H9 (cell line): ENCODE results near the gene CXXC1. TPM values are rescaled to one million over a fixed set of nuclear protein-coding genes. Genes with fewer than 3 reads are reported as not detected.

Experiments used
- DNase-seq: peaks from one replicate; pipeline ENCODE4 v3.0.0-alpha.2; 2017
- H2AFZ ChIP-seq: one replicate; pipeline ENCODE4 v1.6.1; 2013; ENCODE audit warnings: mild to moderate bottlenecking, low read length, control low read depth, moderate library complexity
- H2AK5ac ChIP-seq: 2 replicates; pipeline ENCODE4 v1.6.1; 2013; ENCODE audit warnings: low read length, control low read depth, mixed read lengths; ENCODE audit not compliant: insufficient read length
- H2BK120ac ChIP-seq: one replicate; pipeline ENCODE4 v1.6.1; 2013; ENCODE audit warnings: low read depth, mild to moderate bottlenecking, low read length, control low read depth, inconsistent platforms; ENCODE audit not compliant: poor library complexity, severe bottlenecking
- H2BK12ac ChIP-seq: 2 replicates; pipeline ENCODE4 v1.6.1; 2013; ENCODE audit warnings: low read length, control low read depth, mixed read lengths, low read depth; ENCODE audit not compliant: insufficient read length
- H2BK15ac ChIP-seq: 2 replicates; pipeline ENCODE4 v1.6.1; 2013; ENCODE audit warnings: low read depth, low read length, control low read depth
- H2BK20ac ChIP-seq: one replicate; pipeline ENCODE4 v1.6.1; 2013; ENCODE audit warnings: low read depth, mild to moderate bottlenecking, low read length, control low read depth, inconsistent platforms; ENCODE audit not compliant: poor library complexity, severe bottlenecking
- H2BK5ac ChIP-seq: 2 replicates; pipeline ENCODE4 v1.6.1; 2013; ENCODE audit warnings: low read length, control low read depth, mixed read lengths; ENCODE audit not compliant: insufficient read length
- H3K14ac ChIP-seq: 2 replicates; pipeline ENCODE4 v1.6.1; 2013; ENCODE audit warnings: low read length, control low read depth; ENCODE audit not compliant: insufficient read depth
- H3K18ac ChIP-seq: 2 replicates; pipeline ENCODE4 v1.6.1; 2013; ENCODE audit warnings: low read depth, mild to moderate bottlenecking, mixed read lengths, low read length, control low read depth; ENCODE audit not compliant: insufficient read length
- H3K23ac ChIP-seq: 2 replicates; pipeline ENCODE4 v1.6.1; 2013; ENCODE audit warnings: low read length, control low read depth, mixed read lengths, low read depth; ENCODE audit not compliant: insufficient read length
- H3K23me2 ChIP-seq: 2 replicates; pipeline ENCODE4 v1.6.1; 2013; ENCODE audit warnings: low read depth, mild to moderate bottlenecking, mixed read lengths, low read length, control low read depth; ENCODE audit not compliant: insufficient read length, poor library complexity, severe bottlenecking
- H3K27ac ChIP-seq: 2 replicates; pipeline ENCODE4 v1.5.1; 2013; ENCODE audit warnings: low read length, control low read depth, mixed read lengths, low read depth; ENCODE audit not compliant: insufficient read length
- H3K27me3 ChIP-seq: 2 replicates; pipeline ENCODE4 v1.6.1; 2013; ENCODE audit warnings: low read length, control low read depth, inconsistent platforms; ENCODE audit not compliant: insufficient read depth
- H3K4ac ChIP-seq: 2 replicates; pipeline ENCODE4 v1.6.1; 2013; ENCODE audit warnings: low read depth, mild to moderate bottlenecking, control low read depth, inconsistent platforms, low read length, moderate library complexity
- H3K4me1 ChIP-seq: 2 replicates; pipeline ENCODE4 v1.6.1; 2013; ENCODE audit warnings: low read length, control low read depth, inconsistent platforms; ENCODE audit not compliant: insufficient read depth
- H3K4me2 ChIP-seq: 2 replicates; pipeline ENCODE4 v1.6.1; 2013; ENCODE audit warnings: low read length, control low read depth, mixed read lengths; ENCODE audit not compliant: insufficient read length, insufficient read depth
- H3K56ac ChIP-seq: 2 replicates; pipeline ENCODE4 v1.6.1; 2013; ENCODE audit warnings: low read depth, mild to moderate bottlenecking, mixed read lengths, low read length, control low read depth; ENCODE audit not compliant: insufficient read length
- H3K79me1 ChIP-seq: 2 replicates; pipeline ENCODE4 v1.6.1; 2013; ENCODE audit warnings: low read depth, mild to moderate bottlenecking, moderate library complexity, low read length, control low read depth, inconsistent platforms; ENCODE audit not compliant: insufficient read depth, poor library complexity, severe bottlenecking
- H3K79me2 ChIP-seq: 2 replicates; pipeline ENCODE4 v1.6.1; 2013; ENCODE audit warnings: low read length, control low read depth, inconsistent platforms; ENCODE audit not compliant: insufficient read depth
- H3K9ac ChIP-seq: 2 replicates; pipeline ENCODE4 v1.6.1; 2013; ENCODE audit warnings: low read length, control low read depth, mixed read lengths; ENCODE audit not compliant: insufficient read length; ENCODE audit errors: extremely low read depth
- H3K9me3 ChIP-seq: one replicate; pipeline ENCODE4 v1.6.1; 2013; ENCODE audit warnings: low read depth, low read length, inconsistent platforms; ENCODE audit not compliant: control insufficient read depth
- H3T11ph ChIP-seq: one replicate; pipeline ENCODE4 v1.6.1; 2013; ENCODE audit warnings: mild to moderate bottlenecking, low read length, control low read depth, inconsistent platforms
- H4K20me1 ChIP-seq: one replicate; pipeline ENCODE4 v1.6.1; 2013; ENCODE audit not compliant: control insufficient read depth, insufficient read length, insufficient read depth
- H4K5ac ChIP-seq: 2 replicates; pipeline ENCODE4 v1.6.1; 2013; ENCODE audit warnings: low read depth, mild to moderate bottlenecking, mixed read lengths, low read length, control low read depth; ENCODE audit not compliant: insufficient read length
- H4K8ac ChIP-seq: replicated peaks from 2 replicates; pipeline ENCODE4 v1.6.1; 2013; ENCODE audit warnings: low read length, control low read depth, mixed read lengths, low read depth; ENCODE audit not compliant: insufficient read length
- H4K91ac ChIP-seq: 2 replicates; pipeline ENCODE4 v1.6.1; 2013; ENCODE audit warnings: low read depth, mild to moderate bottlenecking, moderate library complexity, mixed read lengths, low read length, control low read depth; ENCODE audit not compliant: insufficient read length
- H3K27ac Mint-ChIP-seq, 3 experiments: 2 replicates in 2 of 3; 3 replicates in 1 of 3; pipeline ENCODE4 v1.8.0; 2020 to 2021; ENCODE audit warnings: mixed read lengths in 3 of 3, mild to moderate bottlenecking in 1 of 3, moderate library complexity in 1 of 3
- H3K27me3 Mint-ChIP-seq: 2 replicates; pipeline ENCODE4 v1.8.0; 2021; ENCODE audit warnings: low read depth, mild to moderate bottlenecking, moderate library complexity, mixed read lengths
- H3K36me3 Mint-ChIP-seq, 3 experiments: 2 replicates in 2 of 3; 3 replicates in 1 of 3; pipeline ENCODE4 v1.8.0; 2020 to 2021; ENCODE audit warnings: low read depth in 3 of 3, mixed read lengths in 3 of 3; ENCODE audit not compliant: insufficient read depth in 1 of 3
- H3K4me1 Mint-ChIP-seq, 2 experiments: 2 replicates each; pipeline ENCODE4 v1.8.0; 2020; ENCODE audit warnings: mixed read lengths in 2 of 2
- H3K4me3 Mint-ChIP-seq, 2 experiments: 2 replicates in 1 of 2; 3 replicates in 1 of 2; pipeline ENCODE4 v1.8.0; 2020 to 2021; ENCODE audit warnings: mild to moderate bottlenecking in 2 of 2, mixed read lengths in 2 of 2, moderate library complexity in 1 of 2
- H3K9me3 Mint-ChIP-seq, 2 experiments: 2 replicates in 1 of 2; 3 replicates in 1 of 2; pipeline ENCODE4 v1.8.0; 2020; ENCODE audit warnings: mild to moderate bottlenecking in 2 of 2, mixed read lengths in 2 of 2, moderate library complexity in 1 of 2
- CTCF ChIP-seq: fragments of 200-600 bp; sonication (generic); conservative IDR thresholded peaks from 3 replicates; pipeline ENCODE4 v1.8.0; 2021; ENCODE audit warnings: antibody characterized with exemption, mild to moderate bottlenecking
- WGBS: extraction: QIAGEN DNeasy Blood & Tissue Kit; methylation state at CpG from one replicate; pipeline ENCODE4 v1.1.7; 2013; ENCODE audit warnings: missing lambda C conversion rate, low lambda C conversion rate, mixed read lengths; ENCODE audit not compliant: insufficient read length; ENCODE audit errors: extremely low coverage; 5-methylcytosine and 5-hydroxymethylcytosine counted together
- total RNA-seq: library from RNA; stranded (reverse); gene quantifications from 2 replicates; pipeline ENCODE4 v1.2.1, GENCODE V29; 2021

The CXXC1 gene
- total RNA-seq, 1 experiment from 2014 or later, result 95.9 TPM

GRCh38 chr18:50293039-50293438 lies 5.5 kb upstream of the CXXC1 start:
- Mint-ChIP-seq H3K36me3 (no peaks in the 10 kb centered on the region), H3K4me1 (peaks cover under 1 to 6% of the 10 kb centered on the region in 2 experiments; a peak in 1 of 4 replicates), H3K9me3 (no peaks in the 10 kb centered on the region; a peak in 1 of 5 replicates), H3K4me3 (no peak overlapping the region), H3K27me3 (peaks cover 26% of the 10 kb centered on the region), H3K27ac (no peak overlapping the region)
- Histone ChIP-seq H4K91ac (no peak overlapping the region), H3K79me1 (no peaks in the 10 kb centered on the region), H2BK15ac (no peak overlapping the region), H2BK20ac (no peak overlapping the region), H4K20me1 (no peaks in the 10 kb centered on the region), H3K4me2 (no peak overlapping the region), H3K14ac (no peak overlapping the region), H3K23me2 (no peaks in the 10 kb centered on the region), H3K56ac (no peak overlapping the region), H3K9ac (no peak overlapping the region), H2BK120ac (no peak overlapping the region), H2AFZ (no peak overlapping the region), H2BK5ac (no peak overlapping the region), H3K23ac (no peak overlapping the region), H3K4ac (no peak overlapping the region), H3K27me3 (no peaks in the 10 kb centered on the region), H3K18ac (no peak overlapping the region), H4K5ac (no peak overlapping the region), H3K9me3 (no peaks in the 10 kb centered on the region), H3K27ac (no peak overlapping the region), H2AK5ac (no peak overlapping the region), H3K79me2 (no peaks in the 10 kb centered on the region), H3T11ph (no peak overlapping the region), H4K8ac (no peak overlapping the region), H2BK12ac (no peak overlapping the region), H3K4me1 (no peaks in the 10 kb centered on the region)
- WGBS, result no CpG with 5 or more reads among the region's 1 CpG
- DNase-seq, result no peak
- TF ChIP-seq CTCF, result no peak
